ENCODE measurements around the gene DSPP. TPM values are rescaled to one million over a fixed set of nuclear protein-coding genes. Genes with fewer than 3 reads are reported as not detected.
A peak's percentile ranks its signal among the peaks of the same experiment; 100 is the strongest.

Gene DSPP
- total RNA-seq, 6 experiments from 2014 or later: not detected

- Histone ChIP-seq H3K9me3 (no peaks in the 10 kb centered on the region), H3K36me3 (no peaks in the 10 kb centered on the region), H3K27ac (no peak overlapping the region), H3K4me1 (no peaks in the 10 kb centered on the region), H3K4me3 (no peak overlapping the region), H3K27me3 (no peaks in the 10 kb centered on the region)
- TF ChIP-seq POLR2A (IDR thresholded peaks at IDR 0.05) (no peak), CTCF (IDR thresholded peaks at IDR 0.05) (no peak)
- WGBS (ENCODE audit: insufficient coverage, low coverage, low lambda C conversion rate, missing lambda C conversion rate): 37% methylated on average over 3 of the region's 3 CpGs
- intact Hi-C loops (cut with DNase I): no loop called here
- DNase-seq: no peak
- ATAC-seq: peak in 1 of 4 donors; percentile 48
Observed at GRCh38 chr4:87657525-87657924, 49.2 kb downstream of the DSPP start.

- Histone ChIP-seq H3K9me3 (no peaks in the 10 kb centered on the region), H3K4me3 (no peak overlapping the region), H3K27ac (no peak overlapping the region), H3K27me3 (no peaks in the 10 kb centered on the region), H3K4me1 (no peaks in the 10 kb centered on the region), H3K36me3 (no peaks in the 10 kb centered on the region)
- no peak for DNase-seq
- 46% methylated on average over 2 of the region's 3 CpGs for WGBS (ENCODE audit: insufficient coverage, low coverage, low lambda C conversion rate, missing lambda C conversion rate)
- intact Hi-C loops (cut with DNase I): no loop called here
- TF ChIP-seq POLR2A (IDR thresholded peaks at IDR 0.05) (no peak), CTCF (IDR thresholded peaks at IDR 0.05) (no peak)
- no peak for ATAC-seq
Observed at GRCh38 chr4:87659247-87659931, 51.1 kb downstream of the DSPP start.

- WGBS (ENCODE audit: insufficient coverage, low coverage, low lambda C conversion rate, missing lambda C conversion rate): 61% methylated on average over 9 of the region's 9 CpGs
- no peak for ATAC-seq
- Histone ChIP-seq H3K9me3 (no peaks in the 10 kb centered on the region), H3K27ac (no peak overlapping the region), H3K4me3 (no peak overlapping the region), H3K36me3 (no peaks in the 10 kb centered on the region), H3K27me3 (no peaks in the 10 kb centered on the region), H3K4me1 (no peaks in the 10 kb centered on the region)
- no peak for TF ChIP-seq POLR2A (IDR thresholded peaks at IDR 0.05)
- TF ChIP-seq CTCF (IDR thresholded peaks at IDR 0.05): no peak
- DNase-seq: no peak
- intact Hi-C loops (cut with DNase I): no loop called here
Observed at GRCh38 chr4:87662871-87663270, 54.5 kb downstream of the DSPP start.

Other genes starting within 250 kb of the DSPP start
- gene HSD17B11, start 217.3 kb upstream of the DSPP start, total RNA-seq: 100 to 1,000 TPM in 5 of 6 experiments, 10 to 100 TPM in 1; 36.1 to 170 (median 127) TPM
- 10 to 100 TPM; 13.3 to 53.5 (median 21.2) TPM for gene NUDT9, start 186.0 kb upstream of the DSPP start, total RNA-seq
- gene SPARCL1, start 79.2 kb upstream of the DSPP start, total RNA-seq: 10 to 100 TPM in 3 of 6 experiments, 1 to 10 TPM in 3; 5.3 to 14.3 (median 9.1) TPM
- not detected for gene DMP1, start 41.8 kb downstream of the DSPP start, total RNA-seq
- gene IBSP, start 191.0 kb downstream of the DSPP start, total RNA-seq: not detected
- gene MEPE, start 224.4 kb downstream of the DSPP start, total RNA-seq: not detected

All from right lobe of liver (tissue), 6 donors.